NCI-H128 (cell line): ENCODE results near the gene TAF15.

ENCODE experiments used
- DNase-seq: peaks from one replicate; lab custom pipeline; 2025; ENCODE audit not compliant: unreplicated experiment; lab: John Stamatoyannopoulos, UW

The TAF15 gene

DNA sequence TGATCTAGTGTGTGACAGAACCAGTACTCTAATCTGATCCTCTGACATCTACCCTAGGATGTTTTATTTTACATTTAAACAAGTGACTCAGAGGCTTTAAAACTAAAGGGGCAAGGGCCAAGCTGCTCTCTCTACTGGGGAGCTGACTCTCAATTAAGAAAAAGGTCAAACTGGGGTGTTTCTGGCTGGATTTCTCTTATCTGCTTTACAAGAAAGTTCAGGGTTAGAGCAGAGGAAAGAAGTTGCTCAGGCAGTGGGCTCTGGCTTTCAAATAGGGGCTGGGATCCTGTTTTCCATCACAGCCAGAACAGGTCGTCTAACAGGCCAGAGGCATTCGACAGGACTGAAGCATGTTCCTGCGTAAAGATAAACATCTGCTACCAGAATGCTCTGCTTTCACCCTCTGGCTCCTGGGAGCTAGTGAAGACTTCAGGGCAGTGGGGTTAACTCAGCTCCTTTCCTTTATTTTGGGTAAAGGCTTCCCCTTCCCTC is 22.3 kb upstream of the TAF15 start:
- DNase-seq, result no peak

DNA sequence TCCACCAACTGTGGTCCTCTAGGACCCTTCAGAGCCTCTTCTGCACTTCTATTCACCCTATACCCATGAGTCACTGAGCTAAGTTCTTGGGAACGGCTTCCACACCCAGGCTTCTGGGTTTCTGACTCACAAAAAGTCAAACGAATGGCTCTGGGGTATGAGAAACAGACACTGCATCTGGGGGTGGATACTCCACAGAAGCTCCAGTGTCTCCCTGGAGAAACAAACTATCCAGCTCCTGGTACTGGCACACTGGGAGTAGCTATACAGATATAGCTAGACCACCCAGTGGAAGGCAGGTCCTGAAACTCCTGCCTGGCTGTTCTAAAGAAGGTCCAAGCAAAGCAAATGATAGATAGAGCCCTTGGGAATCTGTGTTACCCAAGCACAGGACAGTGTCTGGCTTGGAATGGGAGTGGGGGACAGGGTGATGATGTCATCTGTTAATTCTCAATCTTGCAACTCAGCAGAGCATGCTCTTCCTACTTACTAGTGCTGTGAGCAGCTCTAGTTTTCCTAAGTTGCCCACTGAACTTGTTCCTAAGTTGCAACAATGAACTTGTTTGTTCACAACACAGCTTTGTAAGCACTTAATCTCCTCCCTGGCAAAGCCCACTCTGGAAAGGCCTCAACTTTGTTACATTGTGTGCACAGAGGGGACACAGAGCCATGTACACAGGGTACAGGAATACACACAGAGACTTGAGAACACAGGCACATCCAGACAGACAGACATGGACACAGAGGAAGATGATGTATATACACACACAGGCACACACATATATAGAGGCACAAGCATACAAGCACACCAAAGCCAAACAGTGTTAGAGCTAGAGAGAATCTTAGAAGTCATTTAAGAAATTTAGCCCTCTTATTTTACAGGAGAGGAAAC is 20.6 kb upstream of the TAF15 start:
- no peak for DNase-seq

DNA sequence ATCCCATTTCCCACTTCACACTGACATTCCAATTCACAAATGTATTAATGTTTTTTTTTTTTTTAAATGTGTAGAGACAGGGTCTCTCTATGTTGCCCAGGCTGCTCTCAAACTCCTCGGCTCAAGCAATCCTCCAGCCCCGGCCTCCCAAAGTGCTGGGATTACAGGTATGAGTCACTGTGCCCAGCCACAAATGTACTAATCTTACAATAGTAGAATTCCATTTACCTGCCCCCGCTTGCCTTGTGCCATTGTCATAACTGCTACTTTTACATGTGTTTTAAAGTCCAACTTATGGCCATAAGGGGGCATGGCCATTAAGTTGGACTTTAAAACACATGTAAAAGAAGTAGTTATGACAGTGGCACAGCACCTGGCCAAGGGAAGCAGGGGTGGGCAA is 18.4 kb upstream of the TAF15 start:
- no peak for DNase-seq

DNA sequence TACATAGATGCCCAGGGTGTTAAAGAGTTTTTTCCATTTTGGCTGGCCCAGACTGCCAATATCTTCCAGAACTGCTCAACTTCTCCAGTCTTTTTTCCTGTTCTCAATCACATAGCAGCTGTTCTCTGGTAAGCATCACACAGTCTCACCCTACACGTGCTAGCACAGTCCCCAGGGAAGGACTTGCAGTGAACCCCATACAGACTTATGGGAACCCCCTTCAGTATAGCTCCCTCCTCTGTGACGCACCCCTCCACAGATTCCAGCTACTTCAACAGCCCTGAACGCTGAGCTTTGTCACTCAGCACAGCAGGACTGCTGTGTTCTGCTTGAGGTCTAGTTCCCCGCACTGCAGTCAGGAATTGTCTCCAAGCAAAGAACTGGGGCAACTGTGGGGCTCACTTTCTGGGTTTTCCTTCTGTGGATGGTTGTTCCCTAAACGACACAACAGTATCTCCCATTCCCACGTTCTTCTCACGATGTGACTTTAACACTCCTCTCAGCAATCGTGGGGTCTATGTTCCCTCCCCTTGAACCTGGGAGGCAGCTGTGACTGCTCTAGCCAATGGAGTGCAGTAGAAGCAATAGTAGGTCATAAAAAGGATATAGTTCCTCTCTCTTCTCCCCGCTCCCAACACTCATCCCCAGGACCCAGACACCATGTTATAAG is 17.5 kb upstream of the TAF15 start:
- DNase-seq, result no peak

DNA sequence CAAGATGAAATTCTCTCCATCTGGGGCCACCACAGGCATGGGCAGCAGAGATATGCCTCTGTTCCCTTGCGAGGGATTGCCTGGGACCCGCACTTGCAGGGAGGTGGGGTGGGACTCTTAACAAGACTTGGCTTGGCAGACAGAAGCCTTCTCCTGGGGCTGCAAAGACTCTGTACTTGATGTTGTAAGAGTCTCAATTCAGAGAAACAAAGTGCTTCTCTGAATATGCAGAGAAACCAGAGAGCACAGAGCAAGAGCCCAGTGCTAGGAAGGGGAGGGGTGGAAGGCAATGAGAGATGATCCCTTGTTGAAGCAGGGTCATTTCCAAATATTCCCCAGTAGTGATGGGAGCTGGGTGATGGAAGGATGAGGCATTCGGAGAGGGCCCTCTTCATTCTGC is 16.0 kb upstream of the TAF15 start:
- no peak for DNase-seq

DNA sequence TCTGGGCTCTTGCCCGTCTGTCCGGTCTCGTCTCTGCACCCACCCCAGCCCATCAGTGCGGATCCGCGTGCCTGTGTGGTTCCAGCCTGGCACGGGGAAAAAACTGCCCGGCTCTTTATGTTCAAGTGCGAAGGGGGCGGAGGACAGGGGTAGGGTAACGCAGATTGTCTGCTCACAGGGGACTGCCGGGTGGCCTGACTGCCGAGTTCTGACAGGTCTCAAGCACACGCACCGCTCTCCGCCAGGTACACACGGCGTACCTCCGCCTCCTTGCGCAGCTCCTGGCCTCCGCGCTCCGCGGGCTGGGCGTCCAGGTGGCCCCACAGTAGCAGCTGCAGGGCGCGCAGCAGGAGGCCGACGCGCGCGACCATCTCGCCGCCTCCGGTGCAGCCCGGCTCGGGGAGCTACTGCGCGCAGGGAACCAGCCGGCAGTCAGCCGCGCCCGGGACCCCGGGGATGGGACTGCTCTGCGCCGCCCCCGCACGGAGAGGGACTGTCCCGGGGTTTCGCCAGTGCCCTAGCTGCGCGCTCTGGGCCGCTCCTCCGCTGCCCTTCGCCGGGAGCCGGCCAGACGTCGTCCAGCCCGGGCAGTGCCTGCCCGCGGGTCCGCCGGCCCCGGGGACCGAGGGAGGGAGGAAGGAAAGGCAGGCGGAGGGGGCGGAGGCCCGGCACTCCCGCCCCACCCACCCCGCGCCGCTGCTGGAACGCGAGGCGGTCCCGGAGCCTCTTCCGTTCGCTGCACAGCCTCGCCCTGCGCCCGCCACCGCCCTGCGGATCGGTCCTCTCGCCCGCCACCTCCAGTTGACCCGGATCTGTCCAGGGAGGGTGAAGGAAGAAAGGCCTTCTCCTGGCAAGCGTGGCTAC is 14.0 kb upstream of the TAF15 start, which contains the start of gene MMP28:
MMP28 (minus strand) TSS at position 635 of the 864 bp plus-strand sequence; CDS start at position 371, 264 bp downstream.
- DNase-seq, result no peak

DNA sequence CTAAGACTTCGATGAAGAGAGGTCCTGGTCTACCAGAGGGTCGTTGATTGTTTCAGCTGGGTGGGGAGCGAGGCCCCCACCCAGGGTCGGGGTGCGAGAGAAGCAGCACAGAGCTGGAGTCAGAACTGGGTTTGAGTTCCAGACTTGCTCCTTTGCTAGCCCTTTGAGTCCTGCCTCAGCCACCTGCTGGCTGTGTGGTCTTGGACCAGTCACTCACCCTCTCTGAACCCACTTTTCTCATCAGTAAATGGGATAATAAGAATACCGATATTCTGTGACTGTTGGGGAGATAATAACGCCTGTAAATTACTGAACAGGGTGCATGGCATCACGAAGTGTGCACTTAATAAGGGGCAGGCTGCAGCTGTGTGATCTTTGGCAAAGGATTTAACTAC is 13.4 kb upstream of the TAF15 start:
- DNase-seq, result no peak

DNA sequence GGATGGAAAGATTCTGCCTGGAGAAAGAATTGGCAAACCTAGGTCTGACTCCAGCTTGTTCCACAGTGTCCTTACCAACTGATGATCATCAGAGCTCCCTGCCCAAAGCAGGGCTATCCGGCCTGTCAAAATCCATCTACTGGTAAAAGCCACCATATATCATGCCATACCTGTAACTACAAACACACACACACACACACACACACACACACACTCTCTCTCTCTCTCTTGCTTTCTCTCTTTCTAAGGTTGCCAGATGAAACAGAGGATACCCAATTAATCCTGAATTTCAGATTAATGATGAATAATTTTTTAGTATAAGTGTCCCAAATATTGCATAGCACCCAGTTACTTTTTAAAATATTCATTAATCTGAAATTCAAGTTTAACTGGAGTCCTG is 12.3 kb upstream of the TAF15 start:
- no peak for DNase-seq

DNA sequence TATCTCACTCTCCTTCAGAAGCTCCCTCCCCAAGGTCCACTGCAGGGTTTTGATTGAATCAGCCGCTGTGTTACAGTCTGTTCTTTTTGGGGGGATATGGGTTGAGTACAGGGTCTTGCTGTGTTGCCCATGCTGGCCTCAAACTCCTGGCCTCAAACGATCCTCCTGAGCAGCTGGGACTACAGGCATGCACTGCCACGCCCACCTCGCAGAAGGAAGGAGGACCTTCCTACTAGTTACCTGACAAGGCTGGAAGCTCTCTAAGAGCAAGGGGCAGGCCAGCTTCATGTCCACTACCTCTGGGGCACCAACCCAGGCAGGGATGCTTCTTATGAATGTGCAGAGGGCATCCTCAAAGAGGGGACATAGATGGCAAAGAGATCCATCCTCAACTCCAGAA is 11.9 kb upstream of the TAF15 start:
- no peak for DNase-seq

DNA sequence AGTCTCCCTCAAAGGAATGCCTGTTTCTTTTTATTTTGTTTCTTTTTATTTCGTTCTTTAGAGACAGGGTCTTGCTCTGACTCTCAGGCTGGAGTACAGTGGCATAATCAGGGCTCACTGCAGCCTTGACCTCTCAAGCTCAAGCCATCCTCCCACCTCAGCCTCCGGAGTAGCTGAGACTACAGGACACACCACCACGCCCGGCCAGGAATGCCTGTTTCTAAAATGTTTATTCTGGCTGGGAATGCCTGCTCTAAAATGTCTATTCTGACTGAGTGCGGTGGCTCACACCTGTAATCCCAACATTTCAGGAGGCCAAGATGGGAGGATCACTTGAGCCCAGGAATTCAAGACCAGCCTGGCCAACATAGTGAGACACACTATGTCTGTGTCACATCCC is 11.4 kb upstream of the TAF15 start:
- no peak for DNase-seq

DNA sequence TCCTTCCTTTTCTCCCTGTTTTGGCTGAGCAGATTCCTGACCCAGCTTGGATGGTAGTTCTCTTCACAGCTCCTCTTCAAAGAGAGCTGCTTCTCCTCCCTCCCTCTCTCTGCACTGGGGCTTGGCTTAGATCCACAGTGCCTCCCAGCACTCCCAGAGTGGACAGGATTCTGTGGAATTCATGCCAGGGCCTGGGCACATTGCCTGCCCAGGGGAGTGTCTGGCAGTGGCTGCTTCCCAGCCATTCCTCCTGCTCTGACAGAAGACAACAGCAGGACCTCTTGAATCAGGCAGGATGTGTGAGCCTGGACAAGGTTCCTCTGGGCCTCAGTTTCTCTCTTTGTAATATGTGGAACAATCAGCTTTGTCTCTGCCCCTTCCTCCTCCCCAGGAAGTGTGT is 9.3 kb upstream of the TAF15 start:
- no peak for DNase-seq

DNA sequence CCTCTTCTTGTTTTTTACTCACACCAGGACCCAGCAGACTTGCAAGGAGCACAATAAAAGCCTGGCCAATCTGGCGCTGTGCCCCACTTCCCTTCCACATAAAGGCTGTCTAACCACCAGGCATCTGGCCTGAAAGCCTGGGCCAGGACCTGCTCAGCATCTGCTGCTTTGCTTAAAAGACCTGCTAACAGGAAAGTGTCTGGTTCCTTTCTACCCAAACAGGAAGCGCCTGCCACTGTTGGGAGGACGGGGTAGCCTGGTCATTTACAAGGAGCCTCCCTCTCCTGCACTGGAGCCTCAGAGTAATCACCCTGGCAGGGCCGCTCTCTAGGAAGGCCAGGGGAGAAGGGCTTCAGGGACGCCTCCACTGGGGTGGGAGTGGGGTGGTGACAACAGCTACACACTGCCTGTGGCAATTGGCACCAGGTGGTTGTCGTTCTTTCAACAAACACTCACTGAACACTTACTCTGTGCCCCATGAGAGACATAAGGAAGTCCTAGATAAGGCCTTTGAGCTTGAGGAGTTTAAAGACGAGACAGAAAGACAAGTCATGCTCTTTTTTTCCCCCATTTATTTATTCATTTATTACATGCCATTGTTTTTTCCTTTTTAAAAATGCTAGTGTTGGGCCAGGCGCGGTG is 7.6 kb upstream of the TAF15 start:
- no peak for DNase-seq

DNA sequence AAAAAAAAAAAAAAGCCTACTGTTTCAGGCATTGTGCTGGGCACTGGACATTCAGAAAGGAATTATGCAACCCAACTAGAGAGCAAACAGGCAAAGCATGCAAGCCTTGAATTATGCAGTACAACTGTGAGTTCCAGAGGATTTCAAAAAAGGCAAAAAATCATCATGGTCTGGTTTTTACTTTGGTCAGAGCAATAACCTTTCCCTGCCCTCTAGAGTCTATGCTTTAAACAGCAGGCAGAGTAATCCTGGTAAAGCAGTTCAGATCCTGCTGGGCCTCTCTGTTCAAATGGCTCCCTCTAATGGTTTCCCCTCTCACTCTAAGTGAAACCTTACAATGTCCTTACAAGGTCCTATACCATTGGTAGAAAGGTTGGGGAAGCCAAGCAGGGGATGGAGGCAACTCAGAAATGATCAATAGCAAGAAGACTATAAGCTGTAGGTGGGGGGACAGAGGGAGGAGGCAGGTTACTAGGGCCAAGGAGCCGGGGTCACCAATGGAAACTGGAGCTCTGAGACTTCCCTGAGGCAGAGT is 4.6 kb upstream of the TAF15 start:
- no peak for DNase-seq

DNA sequence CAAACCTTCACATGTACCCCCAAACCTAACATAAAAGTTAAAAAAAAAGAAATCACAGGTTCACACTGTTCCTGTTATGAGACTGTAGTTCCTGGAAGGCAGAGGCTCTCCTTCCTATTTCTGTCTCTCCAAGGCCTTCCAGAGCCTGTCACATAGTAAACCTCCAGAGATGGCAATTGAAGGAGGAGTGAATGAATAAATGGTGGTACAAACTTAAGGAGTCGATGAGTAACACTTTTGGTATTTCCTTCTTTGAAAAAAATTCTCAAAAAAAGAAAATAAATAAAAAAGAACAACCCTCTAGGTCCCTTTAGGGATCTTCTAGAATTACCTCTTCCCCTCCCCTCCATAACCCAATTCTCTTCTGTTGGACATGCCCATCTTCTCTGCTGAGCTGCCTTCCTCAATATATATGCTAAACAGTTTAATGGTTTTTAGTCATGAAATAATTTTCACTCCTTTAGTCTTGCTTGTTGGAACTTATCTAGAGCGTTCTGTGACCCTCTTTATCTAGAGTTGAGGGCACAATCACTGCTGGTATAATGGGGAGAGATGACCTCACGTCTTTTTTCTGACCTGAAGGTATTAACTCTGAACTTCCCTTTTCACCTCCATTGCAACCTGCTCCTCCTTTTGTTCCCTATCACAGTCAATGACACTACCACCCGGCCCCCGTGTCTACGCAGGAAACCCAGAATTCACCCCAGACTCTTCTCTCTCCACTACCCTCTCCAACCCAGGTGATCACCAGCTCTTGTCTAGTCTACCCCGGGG is 1.7 kb upstream of the TAF15 start:
- DNase-seq, result no peak

DNA sequence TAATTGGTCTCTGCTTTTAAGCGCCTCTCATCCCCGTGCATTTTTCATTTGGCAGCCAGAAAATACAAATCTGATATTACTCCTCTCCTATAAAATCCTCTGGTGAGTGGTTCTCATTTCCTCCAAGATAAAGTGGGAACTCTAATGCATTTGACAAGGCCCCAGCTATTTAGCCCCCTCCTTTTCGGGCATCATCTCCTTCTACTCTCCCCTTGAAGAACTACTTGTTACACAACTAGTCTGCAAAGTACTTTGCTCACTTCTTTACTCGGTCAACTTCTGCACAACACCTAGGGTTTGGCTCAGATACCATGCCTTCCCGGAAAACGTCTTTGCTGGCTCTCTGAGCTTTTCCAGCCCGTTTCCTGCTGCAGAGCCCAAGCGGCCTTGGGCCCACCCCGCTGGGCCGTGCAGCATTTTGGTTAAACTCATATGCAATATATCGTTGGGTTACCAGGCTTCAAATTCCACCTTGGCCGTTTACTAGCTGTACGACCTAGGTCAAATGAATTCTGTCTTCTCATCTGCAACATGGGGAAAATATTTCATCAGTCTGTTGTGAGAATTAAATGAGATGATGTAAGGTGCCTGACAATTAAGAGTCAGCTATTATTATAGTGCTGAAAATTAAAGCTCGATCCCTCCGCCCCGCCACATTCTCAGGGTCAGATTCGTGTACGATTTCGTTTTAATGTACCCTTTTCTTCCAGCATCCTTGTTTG is 883 bp upstream of the TAF15 start:
- no peak for DNase-seq

DNA sequence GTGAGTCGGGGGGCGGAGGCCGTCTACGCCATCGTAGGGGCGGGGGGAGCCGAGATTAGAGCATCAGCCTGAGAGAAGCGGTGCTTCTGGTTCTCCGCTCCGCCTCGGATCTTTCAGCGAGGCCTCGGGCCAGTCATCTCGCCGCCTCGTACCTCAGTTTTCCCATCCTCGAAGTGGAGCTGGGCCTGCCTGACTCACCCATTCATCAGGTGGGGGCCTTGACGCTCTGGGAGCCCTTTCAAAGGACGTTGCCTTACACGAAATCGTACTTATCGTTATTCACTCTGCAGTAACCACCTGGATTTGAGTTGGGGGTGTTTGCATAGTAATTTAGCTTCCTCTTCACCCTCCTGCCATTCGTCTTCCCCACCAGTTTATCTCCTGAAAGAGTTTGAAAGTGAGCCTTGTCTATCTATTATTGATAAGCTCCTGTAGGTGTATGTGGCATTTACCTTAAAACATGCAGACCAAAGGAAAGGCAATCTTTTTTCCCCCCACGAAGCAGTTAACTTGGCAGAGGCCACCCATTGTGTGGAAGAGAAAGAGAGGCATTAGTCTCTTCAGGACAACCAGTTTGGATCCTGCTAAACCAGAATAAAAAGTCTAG is 674 bp downstream of the TAF15 start:
- DNase-seq, result no peak

DNA sequence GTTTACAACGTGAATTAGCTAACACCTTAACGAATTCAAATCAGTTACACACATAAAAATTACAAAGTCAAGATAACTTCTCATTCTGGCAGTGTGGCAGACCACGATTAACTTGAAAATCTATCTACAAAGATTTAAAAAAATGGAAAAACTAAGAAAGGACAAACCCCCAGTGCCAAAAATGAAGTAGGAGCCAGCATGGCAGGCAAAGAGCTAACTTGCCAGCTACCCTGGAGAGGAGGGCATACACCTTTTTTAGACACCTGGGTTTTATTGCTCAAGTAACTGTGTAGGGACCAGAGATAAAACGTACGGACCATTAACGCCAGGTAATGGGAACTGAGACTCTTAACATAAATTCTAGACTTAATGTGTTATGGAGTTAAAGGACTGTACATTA is 2.5 kb downstream of the TAF15 start:
- DNase-seq, result no peak

DNA sequence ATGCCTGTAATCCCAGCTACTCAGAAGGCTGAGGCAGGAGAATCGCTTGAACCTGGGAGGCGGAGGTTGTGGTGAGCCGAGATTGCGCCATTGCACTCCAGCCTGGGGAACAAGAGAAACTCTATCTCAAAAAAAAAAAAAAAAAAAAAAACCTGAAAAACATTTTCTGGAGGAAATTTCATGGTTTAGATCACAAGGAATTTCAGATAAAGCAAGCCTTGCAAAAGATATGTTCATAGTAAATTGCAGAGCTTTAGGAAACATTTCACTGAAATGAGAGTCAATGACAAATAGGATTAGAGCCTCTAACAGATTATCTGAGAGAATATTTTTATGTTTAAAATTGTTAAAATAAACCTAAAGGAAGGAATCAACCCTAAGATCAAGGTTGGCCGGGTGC is 3.2 kb downstream of the TAF15 start:
- DNase-seq, result no peak

DNA sequence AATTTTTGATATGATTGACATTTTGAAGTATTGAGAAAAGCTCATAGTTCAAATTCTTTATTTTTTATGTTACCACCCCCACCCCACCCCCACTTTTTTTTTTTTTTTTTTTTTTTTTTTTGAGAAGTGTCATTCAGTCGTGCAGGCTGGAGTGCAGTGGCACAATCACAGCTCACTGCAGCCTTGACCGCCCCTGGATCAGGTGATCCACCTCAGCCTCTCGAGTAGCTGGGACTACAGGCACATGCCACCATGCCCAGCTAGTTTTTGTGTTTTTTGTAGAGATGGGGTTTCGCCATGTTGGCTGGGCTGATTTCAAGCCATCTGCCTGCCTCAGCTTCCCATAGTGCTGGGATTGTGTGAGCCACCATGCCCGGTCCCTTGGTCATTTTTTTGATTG is 7.4 kb downstream of the TAF15 start:
- DNase-seq, result no peak
